NCI-H2171 treated with DMSO at 0.1 percent for 48 hours (cell line): ENCODE measurements around the gene FBXO47.
A peak's percentile ranks its signal among the peaks of the same experiment; 100 is the strongest.

Experiments
- DNase-seq: peaks from one replicate; lab custom pipeline; 2025; lab: John Stamatoyannopoulos, UW

The FBXO47 gene, protein sequence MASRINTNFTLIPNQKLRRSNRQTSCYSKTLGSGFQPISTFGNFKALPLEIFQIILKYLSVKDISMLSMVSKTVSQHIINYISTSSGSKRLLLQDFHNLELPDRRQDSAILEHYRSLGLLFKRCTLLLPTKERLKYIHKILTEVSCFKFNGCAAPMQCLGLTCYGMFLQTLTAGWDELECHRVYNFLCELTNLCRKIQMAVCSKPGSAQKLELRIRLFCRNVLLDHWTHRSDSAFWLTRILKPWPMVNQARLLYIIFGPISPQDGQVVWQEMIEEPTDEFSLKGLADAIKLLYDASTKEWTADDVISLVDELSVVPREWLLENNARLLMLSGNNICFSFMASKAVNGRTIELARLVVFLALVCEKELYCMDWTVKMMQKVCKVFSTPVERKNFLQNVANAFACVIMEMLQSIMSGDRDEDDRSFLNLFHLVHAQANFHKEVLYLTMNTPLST

DNA sequence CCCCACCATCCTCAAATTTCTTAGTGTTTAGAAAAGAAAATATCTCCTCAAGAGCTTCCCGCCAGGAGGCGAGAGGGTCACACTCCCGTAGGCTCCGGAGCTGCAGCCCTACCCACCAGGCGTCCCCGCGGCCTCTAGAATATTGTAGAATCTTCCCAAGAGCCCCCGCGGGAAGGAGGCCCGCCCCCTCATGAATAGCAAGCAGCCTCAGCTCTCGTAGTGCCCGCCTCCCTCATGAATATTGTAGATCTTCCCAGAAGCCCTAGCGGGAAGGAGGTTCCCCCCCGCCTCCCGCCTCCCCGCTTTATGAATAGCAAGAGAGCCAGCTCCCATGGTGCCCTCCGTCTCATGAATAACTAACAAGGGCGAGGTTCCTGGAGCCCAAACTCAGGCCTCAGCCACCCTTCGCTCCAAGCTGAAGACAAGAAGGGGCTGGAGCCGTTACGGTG lies at the start of gene FBXO47:
Gene FBXO47 (minus strand): TSS at position 114 of the 449 bp plus-strand sequence. CDS start 4,378 bp downstream, outside the sequence.
- no peak for DNase-seq

DNA sequence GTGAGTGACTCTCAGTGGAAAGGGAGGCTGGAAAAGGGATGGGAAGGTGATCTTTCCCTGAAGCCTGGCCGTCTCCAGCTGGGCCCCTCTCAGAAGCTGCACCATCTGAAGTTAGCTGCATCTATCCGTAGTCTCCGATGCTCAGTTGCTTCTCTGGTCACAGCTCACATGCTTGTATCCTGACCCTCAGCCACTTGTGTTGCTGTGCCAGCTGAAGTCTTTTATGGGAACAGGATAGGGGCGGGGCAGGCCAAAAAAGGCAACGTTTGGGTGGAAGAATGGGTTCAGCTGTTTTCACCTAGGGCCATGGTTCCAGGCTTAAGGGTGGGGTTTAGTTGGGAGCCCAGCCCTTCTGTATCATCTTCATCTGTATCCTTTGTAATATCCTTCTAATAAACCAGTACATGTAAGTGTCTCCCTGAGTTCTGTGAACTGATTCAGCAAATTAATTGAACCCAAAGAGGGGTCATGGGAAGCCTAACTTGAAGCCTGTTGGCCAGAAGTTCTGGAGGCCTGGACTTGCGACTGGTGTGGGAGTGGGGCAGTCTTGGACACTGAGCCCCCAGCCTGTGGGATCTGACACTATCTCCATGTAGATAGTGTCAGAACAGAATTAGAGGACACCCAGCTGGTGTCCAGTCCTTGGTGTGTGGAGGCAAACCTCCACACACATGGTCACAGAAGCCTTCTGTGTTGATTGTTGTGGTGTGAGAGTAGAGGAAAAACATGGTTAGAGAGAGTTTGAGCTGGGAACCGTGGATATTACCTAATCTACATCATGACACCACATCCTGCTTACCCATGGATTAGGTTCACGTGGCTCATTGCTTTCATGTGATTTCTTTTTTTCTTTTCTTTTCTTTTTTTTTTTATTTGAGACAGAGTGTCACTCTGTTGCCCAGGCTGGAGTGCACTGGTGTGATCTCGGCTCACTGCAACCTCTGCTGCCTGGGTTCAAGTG lies 49.3 kb upstream of the FBXO47 start:
- no peak for DNase-seq

DNA sequence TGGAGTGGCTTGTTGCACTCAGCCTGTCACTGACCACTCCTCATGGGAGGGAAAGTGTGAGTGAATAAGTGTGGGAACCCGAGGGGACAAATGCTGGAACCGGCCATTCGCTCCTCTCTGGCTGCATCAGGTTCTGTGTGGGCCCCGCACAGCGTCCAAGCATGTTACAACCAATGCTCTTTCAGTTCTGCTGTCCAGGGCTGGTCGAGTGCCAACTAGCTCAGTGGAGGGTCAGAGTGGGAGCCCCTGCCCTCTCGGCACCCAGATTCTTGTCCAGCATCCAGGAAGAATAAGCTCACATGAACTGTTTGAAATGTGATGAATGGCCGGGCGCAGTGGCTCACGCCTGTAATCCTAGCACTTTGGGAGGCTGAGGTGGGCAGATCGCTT lies 48.3 kb upstream of the FBXO47 start:
- no peak for DNase-seq

DNA sequence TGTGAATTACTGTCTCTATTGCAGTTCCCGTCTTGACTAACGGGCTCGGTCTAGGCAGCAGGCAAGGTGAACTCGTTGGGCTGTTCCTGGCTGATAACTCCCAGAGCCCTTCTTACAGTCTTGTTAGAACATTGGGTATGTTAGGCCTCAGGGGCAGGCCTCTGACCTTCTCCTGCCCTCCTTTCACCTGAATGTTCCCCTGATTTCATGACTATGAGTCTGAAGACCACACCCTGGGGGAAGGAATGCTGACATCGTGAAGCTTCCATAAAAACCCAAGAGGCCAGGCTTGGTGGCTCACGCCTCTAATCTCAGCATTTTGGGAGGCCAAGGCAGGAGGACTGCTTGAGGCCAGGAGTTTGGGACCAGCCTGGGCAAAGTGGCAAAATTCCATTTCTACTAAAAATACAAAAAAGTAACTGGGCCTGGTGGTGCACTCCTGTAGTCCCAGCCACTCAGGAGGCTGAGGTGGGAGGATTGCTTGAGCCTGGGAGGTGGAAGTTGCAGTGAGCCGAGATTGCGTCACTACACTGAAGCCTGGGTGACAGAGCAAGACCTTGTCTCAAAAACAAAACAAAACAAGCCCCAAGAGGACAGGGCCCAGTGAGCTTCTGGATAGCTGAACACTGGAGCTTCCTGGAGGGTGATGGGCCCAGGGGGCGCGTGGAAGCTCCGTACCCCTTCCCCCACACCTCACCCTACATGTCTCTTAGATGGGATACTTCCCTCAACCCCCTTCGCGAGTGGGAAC lies 47.8 kb upstream of the FBXO47 start:
- no peak for DNase-seq

DNA sequence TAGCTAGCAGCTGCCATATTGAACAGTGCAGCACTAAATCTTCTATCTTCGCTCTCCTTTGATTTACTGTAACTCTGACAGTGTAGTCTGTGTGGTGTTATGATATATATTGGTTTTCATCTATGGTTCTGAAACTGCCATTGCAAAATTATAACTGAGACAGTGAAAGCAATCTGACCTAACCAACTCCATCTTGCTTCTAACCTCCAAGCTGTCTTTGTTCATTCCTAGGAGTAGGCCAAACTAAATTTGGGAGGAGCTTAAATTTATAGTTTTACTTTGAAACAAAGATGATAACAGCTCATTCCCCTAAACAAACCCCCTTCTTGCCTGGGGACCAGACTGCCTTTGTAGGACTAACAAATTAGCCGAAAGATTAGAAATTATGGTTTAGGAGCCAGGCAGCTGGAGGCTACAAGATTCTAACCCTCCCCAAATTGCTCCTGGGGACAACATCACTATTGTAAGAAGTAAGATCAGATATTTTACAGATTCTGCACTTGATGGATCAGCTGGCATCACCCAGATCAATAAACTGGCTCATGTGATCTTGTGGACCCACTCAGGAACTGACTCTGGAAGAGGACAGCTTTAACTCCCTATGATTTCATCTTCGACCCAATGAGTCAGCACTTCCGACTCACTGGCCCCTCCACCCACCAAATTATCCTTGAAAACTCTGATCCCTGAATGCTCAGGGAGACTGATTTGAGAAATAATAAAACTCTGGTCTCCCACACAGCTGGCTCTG lies 47.0 kb upstream of the FBXO47 start:
- DNase-seq = no peak

DNA sequence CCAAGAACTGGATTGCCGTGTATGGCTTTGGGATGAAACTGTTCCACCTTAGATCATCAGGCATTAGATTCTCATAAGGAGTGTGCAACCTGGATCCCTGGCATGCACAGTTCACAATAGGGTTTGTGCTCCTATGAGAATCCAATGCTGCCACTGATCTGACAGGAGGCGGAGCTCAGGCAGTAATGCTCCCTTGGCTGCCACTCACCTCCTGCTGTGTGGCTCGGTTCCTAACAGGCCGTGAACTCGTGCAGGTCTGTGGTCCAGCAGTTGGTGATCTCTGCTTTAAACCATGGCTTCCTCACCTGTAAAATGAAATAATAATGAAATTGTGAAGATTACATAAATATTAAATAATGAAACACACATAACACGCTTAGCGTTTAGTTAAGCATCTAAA lies 45.5 kb upstream of the FBXO47 start:
- no peak for DNase-seq

DNA sequence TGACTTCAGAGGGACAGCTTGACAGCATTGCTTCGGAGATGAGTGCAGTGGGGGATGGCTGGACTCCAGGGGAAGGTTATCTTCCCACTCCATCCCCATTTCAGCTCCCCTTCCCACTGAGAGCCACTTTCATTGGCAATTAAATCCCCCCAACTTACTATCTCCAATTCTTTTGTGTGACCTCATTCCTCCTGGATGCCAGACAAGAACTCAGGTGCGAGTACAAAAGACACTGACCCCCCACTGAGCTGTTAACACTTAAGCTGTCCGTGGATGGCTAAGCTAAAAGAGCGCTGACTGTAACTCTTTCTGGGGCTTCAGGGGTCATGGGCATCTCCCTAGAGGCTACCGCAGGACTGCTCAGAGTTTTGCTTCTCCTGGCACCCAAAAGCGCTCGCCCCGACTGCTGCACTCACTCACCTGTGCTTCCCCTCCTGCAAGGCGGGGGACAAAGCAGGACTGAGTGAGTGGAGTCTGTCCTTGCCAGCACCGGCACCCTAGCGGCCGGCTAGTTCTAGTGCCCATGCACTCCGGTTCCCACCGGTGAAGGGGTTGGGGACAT lies 44.8 kb upstream of the FBXO47 start:
- no peak for DNase-seq

DNA sequence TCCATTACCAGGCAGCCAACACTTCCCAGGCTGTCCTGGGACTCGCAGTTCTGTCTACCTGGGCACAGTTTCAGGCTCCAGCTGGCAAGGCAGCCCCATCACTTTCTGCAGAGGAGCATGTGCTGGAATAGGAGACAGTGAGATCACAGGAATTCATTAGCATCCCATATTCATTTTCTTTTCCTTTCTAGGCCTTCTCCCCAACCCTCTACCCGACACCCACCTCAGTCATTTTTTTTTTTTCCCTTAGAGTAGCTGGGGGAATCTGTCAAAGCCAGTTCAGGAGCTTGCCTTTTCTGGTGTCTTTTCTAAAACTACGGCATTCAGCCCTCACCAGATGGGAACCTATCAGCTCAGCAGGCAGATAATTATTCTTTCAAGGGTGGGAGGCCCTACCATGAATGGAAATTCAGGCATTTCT lies 42.4 kb upstream of the FBXO47 start:
- peak; percentile 10 for DNase-seq

DNA sequence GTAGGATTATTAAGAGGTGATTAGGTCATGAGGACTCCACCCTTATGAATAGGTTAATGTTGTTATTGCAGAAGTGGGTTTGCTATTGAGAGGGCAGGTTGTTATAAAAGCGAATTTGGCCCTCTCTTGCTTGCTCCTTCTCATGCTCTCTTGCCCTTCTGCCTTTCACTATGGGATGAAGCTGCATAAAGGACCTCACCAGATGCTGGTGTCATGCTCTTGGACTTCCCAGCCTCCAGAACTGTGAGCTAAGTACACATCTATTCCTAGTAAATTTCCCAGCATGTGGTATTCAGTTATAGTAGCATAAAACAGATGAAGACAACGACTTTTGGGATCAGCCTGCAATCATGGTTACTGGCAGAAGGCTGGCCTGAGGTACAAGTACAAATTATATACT lies 41.4 kb upstream of the FBXO47 start:
- DNase-seq = no peak

DNA sequence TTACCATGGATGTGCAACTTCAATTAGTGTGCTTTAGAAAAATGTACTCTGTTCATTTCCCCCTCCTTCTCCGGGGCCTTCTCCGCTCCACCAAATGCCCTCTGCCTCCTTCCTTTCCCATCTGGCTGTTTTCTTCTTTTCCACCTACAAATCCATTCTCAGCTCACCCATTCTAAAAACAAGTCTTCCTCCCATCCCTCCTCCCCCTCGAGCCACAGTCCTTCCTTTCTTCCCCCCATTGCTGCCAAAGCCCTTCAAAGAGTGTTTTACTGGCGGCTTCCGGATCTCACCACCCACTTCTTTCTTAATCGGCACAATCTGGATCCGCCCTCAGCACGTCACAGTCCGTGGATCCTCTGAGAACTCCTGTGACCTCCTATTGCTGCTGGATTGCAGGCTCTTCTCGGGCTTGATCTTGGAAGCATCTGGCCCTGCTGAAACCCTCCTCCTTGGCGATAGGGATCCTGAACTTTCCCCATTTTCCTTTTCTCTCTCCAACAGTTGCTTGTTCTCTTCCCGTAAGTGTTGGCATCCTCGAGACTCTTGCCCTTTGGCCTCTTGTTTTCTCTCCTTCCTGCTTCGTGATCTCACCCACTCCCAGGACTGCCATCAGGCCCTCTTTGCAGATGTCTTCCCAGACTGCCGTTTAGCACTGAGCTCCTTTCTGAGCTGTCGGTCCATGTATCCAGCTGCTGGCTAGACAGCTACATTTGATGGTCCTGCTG lies 36.0 kb upstream of the FBXO47 start:
- no peak for DNase-seq

DNA sequence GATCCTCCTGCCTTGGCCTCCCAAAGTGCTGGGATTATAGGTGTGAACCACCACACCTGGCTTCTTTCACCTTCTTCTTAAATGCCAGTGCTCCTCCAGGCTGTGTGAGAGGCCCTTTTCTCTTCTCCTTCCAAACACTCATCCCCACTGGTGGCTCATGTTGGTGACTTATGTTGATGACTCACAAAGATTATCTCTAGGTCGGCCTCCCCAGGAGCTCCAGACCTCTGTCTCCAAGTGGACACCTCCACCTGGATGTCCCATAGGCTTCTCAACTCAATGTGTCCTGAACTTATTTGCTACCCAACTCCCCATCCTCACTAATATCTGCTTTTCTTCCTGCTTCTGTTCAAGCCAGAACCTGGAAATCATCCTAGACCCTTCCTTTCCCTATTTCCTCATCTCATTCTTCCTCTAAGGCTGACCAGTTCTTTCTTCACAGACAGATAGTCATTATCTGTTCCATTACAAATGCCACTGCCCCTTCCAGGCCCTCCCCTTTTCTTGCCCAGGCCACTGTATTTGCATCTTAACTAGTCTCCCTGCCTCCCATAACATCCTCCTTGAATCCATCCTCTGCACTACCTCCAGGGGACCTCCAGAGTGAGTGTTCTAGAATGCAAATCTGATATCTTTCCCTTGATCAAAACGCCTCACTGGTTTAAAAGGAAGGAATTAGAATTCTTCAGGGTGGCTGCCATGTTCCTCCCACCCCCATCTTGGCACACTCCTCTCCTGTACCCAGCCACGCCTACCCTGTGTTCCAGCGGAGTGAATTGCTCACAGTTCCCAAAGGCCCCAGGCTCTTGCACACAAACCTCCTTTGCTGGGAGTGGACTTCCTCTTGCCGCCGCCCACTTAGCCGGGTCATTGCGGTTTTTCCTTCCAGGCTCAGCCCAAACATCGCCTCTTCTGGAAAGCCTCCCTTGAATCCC lies 34.8 kb upstream of the FBXO47 start:
- DNase-seq = no peak

DNA sequence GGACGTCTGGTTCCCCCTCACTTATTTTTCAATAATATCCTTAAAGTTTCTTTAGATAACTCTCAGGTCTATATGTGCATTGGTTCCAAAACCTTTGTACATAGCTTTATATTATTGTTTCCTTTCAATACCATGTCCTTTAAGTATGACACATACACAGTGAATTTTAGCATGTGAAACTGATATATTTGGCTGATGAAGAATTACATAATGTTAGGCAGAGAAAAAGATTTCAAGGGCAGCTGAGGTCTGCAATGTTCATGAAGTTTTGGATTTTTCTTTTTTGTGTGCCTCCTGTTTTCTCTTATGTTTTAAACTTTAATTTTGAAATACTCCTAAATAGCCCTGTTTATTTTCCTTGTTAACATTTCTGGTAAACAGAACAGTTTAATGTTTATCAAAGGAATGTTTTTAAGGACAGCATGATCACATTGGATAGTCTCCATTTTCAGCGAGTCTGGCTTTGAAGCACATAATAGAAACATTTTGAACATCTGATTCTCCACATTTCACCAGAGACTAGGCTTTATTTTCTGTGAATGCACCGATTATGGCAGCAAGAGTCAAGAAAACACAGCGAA lies 32.9 kb upstream of the FBXO47 start:
- no peak for DNase-seq

DNA sequence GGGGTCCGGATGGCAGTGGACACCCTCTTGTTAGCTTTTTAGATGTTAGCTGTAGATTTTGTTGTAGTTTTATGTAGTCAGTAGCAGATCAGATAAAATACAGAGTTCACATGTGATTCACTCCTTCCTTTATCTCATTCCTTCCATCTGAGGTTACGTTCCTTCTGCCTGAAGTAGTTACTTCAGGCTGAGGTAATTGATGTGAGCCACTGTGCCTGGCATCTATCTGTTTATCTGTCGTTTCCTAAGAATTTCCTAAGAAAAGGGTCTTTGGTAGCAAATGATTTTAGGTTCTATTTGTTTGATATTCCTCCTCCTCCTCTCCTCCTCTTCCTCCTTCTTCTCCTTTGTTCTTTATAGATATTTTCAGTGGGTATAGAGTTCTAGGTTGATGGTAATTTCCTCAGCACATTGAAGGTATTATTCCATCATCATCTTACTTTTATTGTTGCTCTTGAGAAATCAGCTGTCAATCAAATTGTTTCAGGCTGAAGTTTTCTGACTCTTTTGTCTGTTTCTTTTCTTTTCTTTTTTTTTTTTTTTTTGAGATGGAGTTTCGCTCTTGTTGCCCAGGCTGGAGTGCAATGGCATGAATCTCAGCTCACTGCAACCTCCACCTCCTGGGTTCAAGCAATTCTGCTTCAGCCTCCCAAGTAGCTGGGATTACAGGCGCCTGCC lies 29.6 kb upstream of the FBXO47 start:
- no peak for DNase-seq

DNA sequence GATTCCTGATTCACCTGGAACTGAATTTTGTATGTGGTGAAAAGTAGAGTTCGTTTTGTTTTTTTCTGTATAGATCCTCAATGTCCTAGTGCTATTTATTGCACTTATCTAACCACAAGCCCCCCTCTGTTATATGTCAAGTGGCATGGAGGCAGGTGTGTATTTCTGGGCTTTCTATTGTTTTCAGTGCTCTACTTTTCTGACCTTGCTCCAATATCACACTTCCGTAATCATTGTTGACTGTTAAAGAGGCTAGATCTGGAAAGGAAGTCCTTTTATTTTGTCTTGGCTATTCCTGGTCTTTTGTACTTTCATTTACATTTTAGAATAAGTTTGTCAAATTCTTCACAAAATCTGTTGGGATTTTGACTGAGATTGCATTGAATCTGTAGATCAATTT lies 26.8 kb upstream of the FBXO47 start:
- DNase-seq = no peak

DNA sequence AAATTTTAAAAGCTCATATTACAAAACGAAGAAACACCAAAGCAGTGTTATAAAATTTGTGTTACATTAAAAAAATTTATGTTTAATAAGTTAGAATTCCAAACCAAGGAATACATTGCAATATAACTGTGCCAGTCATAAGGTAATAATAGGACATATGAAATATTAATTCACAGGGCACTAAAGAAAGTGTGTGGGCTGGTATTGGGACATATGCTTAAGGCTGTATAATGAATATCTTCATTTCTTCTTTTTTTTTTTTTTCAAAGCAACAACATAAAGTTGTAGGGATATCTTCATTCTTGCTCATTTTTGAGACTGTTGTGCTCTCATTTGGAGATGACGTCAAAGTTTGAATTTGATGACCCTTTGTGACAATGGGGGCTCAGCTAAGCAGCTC lies 17.5 kb upstream of the FBXO47 start:
- no peak for DNase-seq

DNA sequence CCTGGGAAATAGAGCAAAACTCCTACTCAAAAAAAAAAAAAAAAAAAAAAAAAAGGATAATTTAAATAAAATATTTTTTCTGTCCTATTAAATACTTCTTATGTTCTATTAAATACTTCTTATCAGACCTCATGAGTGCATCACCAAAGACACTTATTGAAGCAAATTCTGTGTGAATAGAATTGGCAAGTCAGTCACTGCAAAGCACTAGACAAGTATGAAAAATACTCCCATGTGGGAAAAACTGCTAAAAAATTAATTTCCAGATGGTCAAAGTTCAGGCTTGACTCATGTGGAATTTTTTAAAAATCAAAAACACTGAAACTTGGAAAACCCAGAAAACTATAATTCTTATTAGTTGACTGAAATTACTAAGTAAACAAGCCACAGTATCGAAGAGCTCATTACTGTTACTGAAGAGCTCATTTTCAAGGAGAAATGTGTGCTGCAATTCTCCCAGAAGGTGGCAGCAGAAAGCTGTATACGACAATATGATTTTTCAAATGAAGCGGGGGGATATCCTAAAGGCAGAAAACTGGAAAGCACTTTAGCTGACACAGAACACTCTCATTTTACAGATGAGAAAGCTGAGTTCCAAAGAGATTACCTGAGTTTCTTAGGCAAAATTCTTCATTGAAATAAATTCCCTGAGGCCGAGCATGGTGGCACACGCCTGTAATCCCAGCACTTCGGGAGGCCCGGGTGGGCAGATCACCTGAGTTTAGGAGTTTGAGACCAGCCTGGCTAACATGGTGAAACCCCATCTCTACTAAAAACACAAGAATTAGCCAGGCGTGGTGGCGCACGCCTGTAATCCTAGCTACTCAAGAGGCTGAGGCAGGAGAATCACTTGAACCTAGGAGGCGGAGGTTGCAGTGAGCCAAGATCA lies 15.9 kb upstream of the FBXO47 start:
- peak; percentile 80 for DNase-seq

DNA sequence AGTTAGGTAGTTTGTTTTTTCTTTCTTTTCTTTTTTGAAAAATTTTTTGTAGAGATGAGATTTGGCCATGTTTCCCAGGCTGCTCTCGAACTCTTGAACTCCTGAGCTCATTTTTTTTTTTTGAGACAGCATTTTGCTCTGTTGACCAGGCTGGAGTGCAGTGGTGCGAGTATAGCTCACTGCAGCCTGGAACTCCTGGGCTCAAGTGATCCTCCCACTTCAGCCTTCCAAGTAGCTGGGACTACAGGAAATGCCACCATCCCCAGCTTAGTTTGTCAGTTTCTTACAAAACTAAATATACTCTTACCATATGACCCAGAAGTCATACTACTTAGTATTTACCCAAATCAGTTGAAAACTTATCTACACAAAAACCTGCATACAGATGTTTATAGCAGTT lies 14.4 kb upstream of the FBXO47 start:
- DNase-seq = no peak
